Lower leg skin (tissue), 3 donors: ENCODE data around the gene TLNRD1.

Experiments used
- POLR2A ChIP-seq, 2 donors: fragments of 450-650 bp; IDR thresholded peaks; one replicate each; pipeline ENCODE4 v1.6.1; 2016 to 2017; ENCODE audit warnings: antibody characterized with exemption in 2 of 2, mild to moderate bottlenecking in 1 of 2, moderate library complexity in 1 of 2
- TF ChIP-seq, protein P1 (sequence below), 3 donors: fragments of 450-650 bp; IDR thresholded peaks; one replicate each; pipeline ENCODE4 v1.5.1; 2016; ENCODE audit warnings: antibody characterized with exemption in 3 of 3, mild to moderate bottlenecking in 3 of 3, moderate library complexity in 2 of 3

DNA sequence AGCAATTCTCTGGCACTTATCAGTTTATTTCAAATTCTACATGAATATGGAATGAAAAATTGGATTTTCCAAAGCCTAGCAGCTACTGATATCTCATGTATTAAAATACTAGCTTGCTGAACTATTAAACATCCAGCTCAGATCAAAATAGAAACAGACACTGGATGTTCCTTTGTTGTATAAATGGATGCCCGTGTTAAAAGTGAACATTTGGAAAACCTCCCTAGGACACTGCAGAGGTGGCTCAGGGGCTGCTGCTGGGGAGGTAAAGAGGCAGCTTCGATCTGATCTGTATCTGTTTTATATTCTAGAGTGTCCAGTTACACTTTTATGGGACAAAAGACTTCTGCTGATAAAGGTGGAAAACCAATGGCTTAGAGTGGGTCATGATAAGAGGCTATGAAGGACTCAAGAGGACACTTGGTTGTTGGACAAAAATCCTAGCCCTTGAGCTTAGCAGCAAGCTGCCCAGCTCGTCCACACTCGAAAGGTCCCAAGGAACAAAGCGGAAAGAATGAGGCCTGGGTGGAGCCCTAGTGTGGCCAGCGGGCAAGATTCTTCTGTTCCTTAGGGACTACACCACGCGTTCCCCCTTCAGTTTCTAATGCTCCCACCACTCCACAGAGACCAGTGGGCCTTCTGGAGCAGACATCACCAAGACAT, 21.1 kb upstream of the TLNRD1 start:
- TF ChIP-seq, protein P1, sequence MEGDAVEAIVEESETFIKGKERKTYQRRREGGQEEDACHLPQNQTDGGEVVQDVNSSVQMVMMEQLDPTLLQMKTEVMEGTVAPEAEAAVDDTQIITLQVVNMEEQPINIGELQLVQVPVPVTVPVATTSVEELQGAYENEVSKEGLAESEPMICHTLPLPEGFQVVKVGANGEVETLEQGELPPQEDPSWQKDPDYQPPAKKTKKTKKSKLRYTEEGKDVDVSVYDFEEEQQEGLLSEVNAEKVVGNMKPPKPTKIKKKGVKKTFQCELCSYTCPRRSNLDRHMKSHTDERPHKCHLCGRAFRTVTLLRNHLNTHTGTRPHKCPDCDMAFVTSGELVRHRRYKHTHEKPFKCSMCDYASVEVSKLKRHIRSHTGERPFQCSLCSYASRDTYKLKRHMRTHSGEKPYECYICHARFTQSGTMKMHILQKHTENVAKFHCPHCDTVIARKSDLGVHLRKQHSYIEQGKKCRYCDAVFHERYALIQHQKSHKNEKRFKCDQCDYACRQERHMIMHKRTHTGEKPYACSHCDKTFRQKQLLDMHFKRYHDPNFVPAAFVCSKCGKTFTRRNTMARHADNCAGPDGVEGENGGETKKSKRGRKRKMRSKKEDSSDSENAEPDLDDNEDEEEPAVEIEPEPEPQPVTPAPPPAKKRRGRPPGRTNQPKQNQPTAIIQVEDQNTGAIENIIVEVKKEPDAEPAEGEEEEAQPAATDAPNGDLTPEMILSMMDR (IDR thresholded peaks at IDR 0.05), result no peak
- no peak for TF ChIP-seq POLR2A (IDR thresholded peaks at IDR 0.05)
